ENCODE data around the gene SPDYE16. TPM values are rescaled to one million over a fixed set of nuclear protein-coding genes. Genes with fewer than 3 reads are reported as not detected.
"Not testable (repeated sequence)": the region's sequence is repeated elsewhere in the genome, so short reads cannot be mapped to it uniquely, and the experiment has no call there.

Gene SPDYE16
- total RNA-seq, 1 experiment from 2014 or later = not detected

GRCh38 chr7:76512941-76513816 is 29.9 kb downstream of the SPDYE16 start:
- Histone ChIP-seq H3K23me2 (ENCODE audit: insufficient read length, low read depth, low read length, poor library complexity, severe bottlenecking) (no peaks in the 10 kb centered on the region), H3K79me1 (ENCODE audit: insufficient read depth, low read depth, low read length, poor library complexity, severe bottlenecking) (no peaks in the 10 kb centered on the region), H4K5ac (ENCODE audit: insufficient read length, low read depth, low read length) (no peak overlapping the region), H4K91ac (ENCODE audit: insufficient read length, low read depth, low read length) (no peak overlapping the region), H2BK120ac (ENCODE audit: low read depth, low read length, poor library complexity, severe bottlenecking) (no peak overlapping the region), H2BK15ac (ENCODE audit: low read depth, low read length) (no peak overlapping the region), H2BK5ac (ENCODE audit: insufficient read length, low read length) (no peak overlapping the region), H3K23ac (ENCODE audit: insufficient read length, low read depth, low read length) (no peak overlapping the region), H3K9ac (ENCODE audit: extremely low read depth, insufficient read length, low read length) (no peak overlapping the region), H3K27ac (ENCODE audit: insufficient read length, low read depth, low read length) (no peak overlapping the region), H2BK12ac (ENCODE audit: insufficient read length, low read depth, low read length) (no peak overlapping the region), H3K4ac (ENCODE audit: low read depth, low read length) (no peak overlapping the region), H3K79me2 (ENCODE audit: insufficient read depth, low read length) (no peaks in the 10 kb centered on the region), H2BK20ac (ENCODE audit: low read depth, low read length, poor library complexity, severe bottlenecking) (no peak overlapping the region), H3K4me1 (ENCODE audit: insufficient read depth, low read length) (peaks cover 3% of the 10 kb centered on the region; the same call in 1 of the 2 replicates), H4K8ac (replicated peaks; ENCODE audit: insufficient read length, low read depth, low read length) (no peak overlapping the region), H3K56ac (ENCODE audit: insufficient read length, low read depth, low read length) (no peak overlapping the region), H3K18ac (ENCODE audit: insufficient read length, low read depth, low read length) (peak overlapping the region; percentile 38), H3T11ph (ENCODE audit: low read length) (no peak overlapping the region), H3K4me2 (ENCODE audit: insufficient read depth, insufficient read length, low read length) (no peak overlapping the region), H2AK5ac (ENCODE audit: insufficient read length, low read length) (no peak overlapping the region), H4K20me1 (ENCODE audit: control insufficient read depth, insufficient read depth, insufficient read length) (no peaks in the 10 kb centered on the region), H3K9me3 (ENCODE audit: control insufficient read depth, low read depth, low read length) (no peaks in the 10 kb centered on the region), H3K27me3 (ENCODE audit: insufficient read depth, low read length) (no peaks in the 10 kb centered on the region), H3K14ac (ENCODE audit: insufficient read depth, low read length) (no peak overlapping the region), H2AFZ (ENCODE audit: low read length) (no peak overlapping the region)
- TF ChIP-seq CTCF (conservative IDR thresholded peaks at IDR 0.05) = peak; percentile 64
- H3K27ac Mint-ChIP-seq = no peak overlapping the region
- H3K27me3 Mint-ChIP-seq (ENCODE audit: low read depth) = no peaks in the 10 kb centered on the region
- H3K9me3 Mint-ChIP-seq = no peaks in the 10 kb centered on the region
- no CpG with 5 or more reads among the region's 21 CpGs for WGBS (ENCODE audit: extremely low coverage, insufficient read length, low lambda C conversion rate)
- H3K36me3 Mint-ChIP-seq (ENCODE audit: insufficient read depth in 1 of 3, low read depth in 3 of 3) = no peaks in the 10 kb centered on the region
- peaks cover 4 to 8% of the 10 kb centered on the region in 2 experiments for H3K4me1 Mint-ChIP-seq
- peak; percentile 76 for DNase-seq
- H3K4me3 Mint-ChIP-seq = no peak overlapping the region

GRCh38 chr7:76511911-76512885 is 30.9 kb downstream of the SPDYE16 start:
- H3K27me3 ChIP-seq (ENCODE audit: insufficient read depth, low read length); H3K27ac ChIP-seq (ENCODE audit: insufficient read length, low read depth, low read length); H3K4me2 ChIP-seq (ENCODE audit: insufficient read depth, insufficient read length, low read length); H3K79me1 ChIP-seq (ENCODE audit: insufficient read depth, low read depth, low read length, poor library complexity, severe bottlenecking); H2BK20ac ChIP-seq (ENCODE audit: low read depth, low read length, poor library complexity, severe bottlenecking); H3K4me1 Mint-ChIP-seq; H3K56ac ChIP-seq (ENCODE audit: insufficient read length, low read depth, low read length); H2BK15ac ChIP-seq (ENCODE audit: low read depth, low read length); H2AFZ ChIP-seq (ENCODE audit: low read length); H4K8ac ChIP-seq (replicated peaks; ENCODE audit: insufficient read length, low read depth, low read length); H3K27me3 Mint-ChIP-seq (ENCODE audit: low read depth); H3K79me2 ChIP-seq (ENCODE audit: insufficient read depth, low read length); H3K36me3 Mint-ChIP-seq (ENCODE audit: insufficient read depth in 1 of 3, low read depth in 3 of 3); H3K4ac ChIP-seq (ENCODE audit: low read depth, low read length); H2BK120ac ChIP-seq (ENCODE audit: low read depth, low read length, poor library complexity, severe bottlenecking); H3T11ph ChIP-seq (ENCODE audit: low read length); H3K9me3 Mint-ChIP-seq; H3K14ac ChIP-seq (ENCODE audit: insufficient read depth, low read length); H3K4me3 Mint-ChIP-seq; H3K4me1 ChIP-seq (ENCODE audit: insufficient read depth, low read length); DNase-seq; H3K9ac ChIP-seq (ENCODE audit: extremely low read depth, insufficient read length, low read length); H3K9me3 ChIP-seq (ENCODE audit: control insufficient read depth, low read depth, low read length); H4K91ac ChIP-seq (ENCODE audit: insufficient read length, low read depth, low read length); H3K23me2 ChIP-seq (ENCODE audit: insufficient read length, low read depth, low read length, poor library complexity, severe bottlenecking); H3K23ac ChIP-seq (ENCODE audit: insufficient read length, low read depth, low read length); H3K27ac Mint-ChIP-seq; H2BK5ac ChIP-seq (ENCODE audit: insufficient read length, low read length); H3K18ac ChIP-seq (ENCODE audit: insufficient read length, low read depth, low read length); H4K5ac ChIP-seq (ENCODE audit: insufficient read length, low read depth, low read length); H2AK5ac ChIP-seq (ENCODE audit: insufficient read length, low read length); H4K20me1 ChIP-seq (ENCODE audit: control insufficient read depth, insufficient read depth, insufficient read length); H2BK12ac ChIP-seq (ENCODE audit: insufficient read length, low read depth, low read length): not testable (repeated sequence)
- no CpG with 5 or more reads among the region's 31 CpGs for WGBS (ENCODE audit: extremely low coverage, insufficient read length, low lambda C conversion rate)
